HepG2 (cell line): ENCODE measurements around the gene UNC5CL. TPM values are rescaled to one million over a fixed set of nuclear protein-coding genes. Genes with fewer than 3 reads are reported as not detected.

Source experiments
- ADNP ChIP-seq: sonication (generic); formaldehyde crosslinking; IDR thresholded peaks from 2 replicates; pipeline ENCODE4 v1.4.0; 2020; ENCODE audit warnings: missing genetic modification reagents
- CBX1 ChIP-seq: IDR thresholded peaks from one replicate; pipeline ENCODE4 v1.6.1; 2016; ENCODE audit warnings: antibody characterized with exemption, low read depth
- ELF3 ChIP-seq: IDR thresholded peaks from 2 replicates; pipeline ENCODE4 v1.6.1; 2016; ENCODE audit warnings: missing genetic modification reagents, missing compliant biosample characterization
- ESRRA ChIP-seq: sonication (generic); formaldehyde crosslinking; IDR thresholded peaks from 2 replicates; pipeline ENCODE4 v1.5.1; 2020; ENCODE audit warnings: mild to moderate bottlenecking, low read depth, missing genetic modification reagents
- ETV5 ChIP-seq: IDR thresholded peaks from 2 replicates; pipeline ENCODE4 v1.6.1; 2018; ENCODE audit warnings: missing biosample characterization, missing genetic modification reagents, inconsistent platforms, borderline replicate concordance
- GLI4 ChIP-seq: sonication (generic); formaldehyde crosslinking; IDR thresholded peaks from 2 replicates; pipeline ENCODE4 v1.5.1; 2020; ENCODE audit warnings: missing genetic modification reagents, mild to moderate bottlenecking, moderate library complexity, borderline replicate concordance
- NCOA1 ChIP-seq: sonication (generic); formaldehyde crosslinking; IDR thresholded peaks from 2 replicates; pipeline ENCODE4 v1.9.0; 2021; ENCODE audit warnings: missing genetic modification reagents
- PTBP1 ChIP-seq: fragments of 200-400 bp; formaldehyde crosslinking; IDR thresholded peaks from 2 replicates; pipeline ENCODE4 v1.6.1; 2018; ENCODE audit warnings: low read length, low read depth; ENCODE audit not compliant: poor library complexity, severe bottlenecking
- REL ChIP-seq: sonication (generic); formaldehyde crosslinking; conservative IDR thresholded peaks from 2 replicates; pipeline ENCODE4 v1.8.0; 2022; ENCODE audit warnings: mild to moderate bottlenecking, missing genetic modification reagents, moderate library complexity
- SCMH1 ChIP-seq: sonication (generic); formaldehyde crosslinking; IDR thresholded peaks from 2 replicates; pipeline ENCODE4 v1.9.0; 2021; ENCODE audit warnings: missing genetic modification reagents, mild to moderate bottlenecking, borderline replicate concordance
- STAG1 ChIP-seq: sonication (generic); formaldehyde crosslinking; IDR thresholded peaks from 2 replicates; pipeline ENCODE4 v1.4.0; 2020; ENCODE audit warnings: missing genetic modification reagents
- TOPORS ChIP-seq: sonication (generic); formaldehyde crosslinking; IDR thresholded peaks from 2 replicates; pipeline ENCODE4 v1.8.0; 2023; ENCODE audit warnings: mild to moderate bottlenecking, missing genetic modification reagents
- U2AF1 ChIP-seq: fragments of 200-400 bp; formaldehyde crosslinking; optimal IDR thresholded peaks from 2 replicates; pipeline ENCODE3; 2017; ENCODE audit warnings: mild to moderate bottlenecking, low read depth, low read length
- ZFP36L1 ChIP-seq: sonication (generic); formaldehyde crosslinking; IDR thresholded peaks from 2 replicates; pipeline ENCODE4 v1.8.0; 2022; ENCODE audit warnings: mild to moderate bottlenecking, missing genetic modification reagents, moderate library complexity
- ZNF432 ChIP-seq: sonication (generic); formaldehyde crosslinking; IDR thresholded peaks from 2 replicates; pipeline ENCODE4 v1.5.0; 2020; ENCODE audit warnings: missing genetic modification reagents, mild to moderate bottlenecking, borderline replicate concordance
- ZNF577 ChIP-seq: sonication (generic); formaldehyde crosslinking; IDR thresholded peaks from 2 replicates; pipeline ENCODE4 v1.4.0; 2020; ENCODE audit warnings: mild to moderate bottlenecking, low read depth, missing genetic modification reagents, borderline replicate concordance
- ZNF713 ChIP-seq: sonication (generic); formaldehyde crosslinking; IDR thresholded peaks from 2 replicates; pipeline ENCODE4 v1.4.0; 2020; ENCODE audit warnings: mild to moderate bottlenecking, missing genetic modification reagents
- ZNF841 ChIP-seq: sonication (generic); formaldehyde crosslinking; IDR thresholded peaks from 2 replicates; pipeline ENCODE4 v1.8.1; 2023; ENCODE audit warnings: missing genetic modification reagents, borderline replicate concordance
- polyA plus RNA-seq, 8 experiments: library from polyadenylated mRNA; depleted of rRNA in 3 of 8; stranded (reverse) in 7 of 8; unstranded in 1 of 8; fragments of >200 nt; fragmentation: Illumina TruSeq in 4 of 8; extraction: Trizol in 4 of 8; gene quantifications; 2 replicates each; pipeline versions ENCODE4 v1.2.1 to v1.2.3, GENCODE V29; 2011 to 2016; ENCODE audit warnings: low read depth in 4 of 8, missing spikeins in 1 of 8, mixed read lengths in 1 of 8; ENCODE audit not compliant: insufficient read depth in 1 of 8
- total RNA-seq, 5 experiments: library from RNA; depleted of rRNA; stranded (reverse); fragments of >200 nt; fragmentation: Illumina TruSeq; extraction: Trizol; gene quantifications; 2 replicates each; pipeline ENCODE4 v1.2.3, GENCODE V29; 2016; ENCODE audit warnings: low read depth in 1 of 5
- TF ChIP-seq, protein P1 (sequence below): IDR thresholded peaks from 2 replicates; pipeline ENCODE4 v1.6.1; 2016; ENCODE audit warnings: low read depth, borderline replicate concordance
- TF ChIP-seq, protein P2 (sequence below): sonication (generic); formaldehyde crosslinking; conservative IDR thresholded peaks from 2 replicates; pipeline ENCODE4 v1.4.0; 2020; ENCODE audit warnings: missing genetic modification reagents
- TF ChIP-seq, protein P3 (sequence below): sonication (generic); formaldehyde crosslinking; IDR thresholded peaks from 2 replicates; pipeline ENCODE4 v1.5.0; 2020; ENCODE audit warnings: missing genetic modification reagents
- TF ChIP-seq, protein P4 (sequence below), 2 experiments: sonication (generic) in 1 of 2; formaldehyde crosslinking in 1 of 2; IDR thresholded peaks; 2 replicates each; pipeline versions ENCODE4 v1.4.0 to v1.6.1; 2018 to 2020; ENCODE audit warnings: missing genetic modification reagents in 2 of 2, borderline replicate concordance in 1 of 2, low read depth in 1 of 2, mild to moderate bottlenecking in 1 of 2, missing biosample characterization in 1 of 2

UNC5CL gene
- total and polyA plus RNA-seq, 2 of the 13 experiments (the other 11 are each of a cell fraction or from before 2014, with no cell fraction given), result 2.4 to 2.5 TPM

DNA sequence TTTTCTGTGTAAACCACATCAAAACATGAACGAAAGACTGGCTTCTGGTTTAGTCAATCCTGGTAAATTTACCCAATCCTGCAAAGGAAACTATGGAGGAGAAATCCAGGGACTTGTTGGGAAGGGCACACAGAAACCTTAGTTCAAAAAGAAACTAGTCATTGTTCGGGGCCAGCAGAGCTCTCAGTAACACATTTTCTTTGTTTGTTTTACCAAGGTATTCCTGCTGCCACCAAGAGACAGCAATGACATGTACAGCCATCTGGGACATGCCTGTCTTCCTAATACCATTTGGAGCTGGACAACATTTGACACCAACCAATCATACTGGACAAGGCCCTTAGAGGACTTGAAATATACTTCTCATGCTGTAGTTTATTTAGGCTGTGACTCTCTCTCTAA, 24.9 kb upstream of the UNC5CL start (continued):
- TF ChIP-seq, protein P1, sequence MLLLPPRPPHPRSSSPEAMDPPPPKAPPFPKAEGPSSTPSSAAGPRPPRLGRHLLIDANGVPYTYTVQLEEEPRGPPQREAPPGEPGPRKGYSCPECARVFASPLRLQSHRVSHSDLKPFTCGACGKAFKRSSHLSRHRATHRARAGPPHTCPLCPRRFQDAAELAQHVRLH (CRISPR knock-in tag), result peak; percentile 73; the same call in 1 of the 2 replicates
- TF ChIP-seq, protein P2, sequence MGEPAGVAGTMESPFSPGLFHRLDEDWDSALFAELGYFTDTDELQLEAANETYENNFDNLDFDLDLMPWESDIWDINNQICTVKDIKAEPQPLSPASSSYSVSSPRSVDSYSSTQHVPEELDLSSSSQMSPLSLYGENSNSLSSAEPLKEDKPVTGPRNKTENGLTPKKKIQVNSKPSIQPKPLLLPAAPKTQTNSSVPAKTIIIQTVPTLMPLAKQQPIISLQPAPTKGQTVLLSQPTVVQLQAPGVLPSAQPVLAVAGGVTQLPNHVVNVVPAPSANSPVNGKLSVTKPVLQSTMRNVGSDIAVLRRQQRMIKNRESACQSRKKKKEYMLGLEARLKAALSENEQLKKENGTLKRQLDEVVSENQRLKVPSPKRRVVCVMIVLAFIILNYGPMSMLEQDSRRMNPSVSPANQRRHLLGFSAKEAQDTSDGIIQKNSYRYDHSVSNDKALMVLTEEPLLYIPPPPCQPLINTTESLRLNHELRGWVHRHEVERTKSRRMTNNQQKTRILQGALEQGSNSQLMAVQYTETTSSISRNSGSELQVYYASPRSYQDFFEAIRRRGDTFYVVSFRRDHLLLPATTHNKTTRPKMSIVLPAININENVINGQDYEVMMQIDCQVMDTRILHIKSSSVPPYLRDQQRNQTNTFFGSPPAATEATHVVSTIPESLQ (CRISPR knock-in tag), result no peak
- TF ChIP-seq STAG1 (CRISPR knock-in tag) (peak; percentile 43), GLI4 (CRISPR knock-in tag) (no peak), ZNF432 (CRISPR knock-in tag) (no peak), PTBP1 (no peak), ZNF713 (CRISPR knock-in tag) (no peak), ZFP36L1 (no peak), ADNP (CRISPR knock-in tag) (no peak), REL (CRISPR knock-in tag) (no peak), ZNF577 (no peak), CBX1 (no peak), SCMH1 (CRISPR knock-in tag) (no peak), ELF3 (CRISPR knock-in tag) (peak; percentile 67), U2AF1 (no peak), ESRRA (no peak), ETV5 (CRISPR knock-in tag) (peak; percentile 29; the same call in 1 of the 2 replicates), TOPORS (CRISPR knock-in tag) (no peak), ZNF841 (no peak), NCOA1 (CRISPR knock-in tag) (no peak)
- TF ChIP-seq, protein P3, sequence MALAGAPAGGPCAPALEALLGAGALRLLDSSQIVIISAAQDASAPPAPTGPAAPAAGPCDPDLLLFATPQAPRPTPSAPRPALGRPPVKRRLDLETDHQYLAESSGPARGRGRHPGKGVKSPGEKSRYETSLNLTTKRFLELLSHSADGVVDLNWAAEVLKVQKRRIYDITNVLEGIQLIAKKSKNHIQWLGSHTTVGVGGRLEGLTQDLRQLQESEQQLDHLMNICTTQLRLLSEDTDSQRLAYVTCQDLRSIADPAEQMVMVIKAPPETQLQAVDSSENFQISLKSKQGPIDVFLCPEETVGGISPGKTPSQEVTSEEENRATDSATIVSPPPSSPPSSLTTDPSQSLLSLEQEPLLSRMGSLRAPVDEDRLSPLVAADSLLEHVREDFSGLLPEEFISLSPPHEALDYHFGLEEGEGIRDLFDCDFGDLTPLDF (CRISPR knock-in tag), result no peak
- TF ChIP-seq, protein P4, sequence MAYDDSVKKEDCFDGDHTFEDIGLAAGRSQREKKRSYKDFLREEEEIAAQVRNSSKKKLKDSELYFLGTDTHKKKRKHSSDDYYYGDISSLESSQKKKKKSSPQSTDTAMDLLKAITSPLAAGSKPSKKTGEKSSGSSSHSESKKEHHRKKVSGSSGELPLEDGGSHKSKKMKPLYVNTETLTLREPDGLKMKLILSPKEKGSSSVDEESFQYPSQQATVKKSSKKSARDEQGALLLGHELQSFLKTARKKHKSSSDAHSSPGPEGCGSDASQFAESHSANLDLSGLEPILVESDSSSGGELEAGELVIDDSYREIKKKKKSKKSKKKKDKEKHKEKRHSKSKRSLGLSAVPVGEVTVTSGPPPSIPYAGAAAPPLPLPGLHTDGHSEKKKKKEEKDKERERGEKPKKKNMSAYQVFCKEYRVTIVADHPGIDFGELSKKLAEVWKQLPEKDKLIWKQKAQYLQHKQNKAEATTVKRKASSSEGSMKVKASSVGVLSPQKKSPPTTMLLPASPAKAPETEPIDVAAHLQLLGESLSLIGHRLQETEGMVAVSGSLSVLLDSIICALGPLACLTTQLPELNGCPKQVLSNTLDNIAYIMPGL (CRISPR knock-in tag; IDR thresholded peaks at IDR 0.05; ENCODE audit: borderline replicate concordance in 1 of 2, low read depth in 1 of 2), result no peak
